ENCODE results near the gene SRGAP3.

The SRGAP3 gene

DNA sequence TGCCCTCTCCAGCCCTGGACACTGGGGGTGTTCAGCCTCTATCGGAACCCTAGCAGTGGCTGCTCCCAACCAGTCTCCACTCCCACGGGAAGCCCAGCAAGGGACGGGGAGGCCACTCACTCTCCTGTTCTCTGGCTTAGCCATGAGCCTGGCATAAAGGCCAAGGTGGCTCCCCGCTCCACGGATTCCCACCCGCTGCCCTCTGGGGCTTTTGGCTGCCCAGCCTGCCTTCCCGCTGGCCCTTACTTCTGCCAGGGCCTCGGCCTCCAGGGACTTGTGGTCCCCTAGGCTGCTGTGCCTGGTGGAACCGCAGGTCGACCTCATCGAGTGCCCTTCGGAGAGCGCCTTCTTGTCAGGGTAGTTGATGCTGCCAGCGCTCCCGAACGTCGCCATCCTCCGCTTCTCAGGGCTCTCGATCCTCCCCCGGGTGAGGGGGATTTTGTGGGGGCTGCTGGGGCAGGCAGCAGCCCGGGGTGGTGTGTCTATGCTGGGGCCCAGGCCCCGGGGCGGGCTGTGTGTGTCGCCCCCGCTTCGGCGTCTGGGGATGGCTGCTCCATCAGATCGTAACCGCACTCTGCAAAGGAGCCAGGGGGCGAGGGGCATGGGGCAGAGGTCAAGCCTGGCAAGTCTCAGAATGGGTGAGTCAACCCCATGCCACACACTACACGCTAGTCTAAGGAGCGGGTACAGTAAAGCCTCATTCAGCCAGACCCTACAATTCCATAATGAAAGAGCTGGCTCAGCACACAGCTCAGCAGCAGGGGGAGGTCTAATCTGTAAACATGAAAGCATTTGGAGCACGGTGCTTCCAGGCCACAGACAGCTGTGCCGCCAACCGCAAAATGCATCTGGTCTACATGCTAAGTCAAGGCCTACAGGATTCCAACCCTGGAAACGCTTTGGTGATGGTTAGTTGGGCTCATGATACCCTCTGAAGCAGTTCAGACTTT lies 258.9 kb downstream of the SRGAP3 start:
- DNase-seq (ENCODE audit: low read depth in 2 of 3, low spot score in 2 of 3), result no peak

DNA sequence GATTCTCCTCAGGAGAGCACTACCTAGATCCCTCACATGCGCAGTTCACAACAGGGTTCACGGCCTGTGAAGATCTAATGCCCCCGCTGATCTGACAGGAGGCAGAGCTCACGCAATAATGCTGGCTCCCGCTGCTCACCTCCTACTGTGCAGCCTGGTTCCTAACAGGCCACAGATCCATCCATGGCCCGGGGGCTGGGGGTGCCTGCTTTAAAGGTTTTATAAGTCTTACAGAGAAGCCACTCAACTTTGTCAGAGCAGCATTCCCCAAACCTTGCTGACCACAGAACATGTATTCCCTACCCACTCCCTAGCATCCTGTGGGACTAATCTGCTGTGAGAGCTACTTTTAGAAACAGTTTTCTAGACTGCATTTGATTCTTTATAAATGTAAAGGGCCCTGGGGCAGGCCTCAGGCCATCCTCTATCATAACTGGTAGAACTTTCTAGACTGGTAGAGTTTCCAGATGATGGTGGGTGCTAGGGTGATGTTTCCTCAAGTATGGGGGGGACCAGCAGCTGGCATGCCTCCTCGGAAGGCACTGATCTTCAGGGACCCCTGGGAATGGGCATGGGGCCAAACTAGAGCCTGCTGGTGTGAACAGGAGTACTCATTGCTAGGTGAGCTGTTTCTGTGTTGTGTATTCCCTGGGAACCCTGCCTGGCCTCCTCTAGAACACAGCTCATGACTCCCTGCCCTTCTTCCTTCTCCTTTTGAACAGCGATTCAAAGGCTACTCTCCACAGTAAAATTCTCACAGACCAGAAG lies 260.5 kb downstream of the SRGAP3 start:
- no peak for DNase-seq (ENCODE audit: low read depth in 2 of 3, low spot score in 2 of 3)

DNA sequence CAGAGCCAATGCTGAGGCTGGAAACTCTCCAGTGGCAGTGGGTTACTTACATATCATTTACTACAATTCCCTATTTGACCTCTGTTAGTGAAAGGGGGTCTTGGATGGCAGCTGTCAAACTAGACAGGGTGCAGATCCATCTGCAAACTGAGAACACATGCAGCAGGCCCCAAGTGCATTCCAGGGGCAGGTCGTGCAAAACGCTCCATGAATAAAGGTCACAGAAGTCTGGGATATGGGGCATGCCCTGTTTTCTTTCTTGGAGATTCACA lies 261.1 kb downstream of the SRGAP3 start:
- no peak for DNase-seq (ENCODE audit: low read depth in 2 of 3, low spot score in 2 of 3)

DNA sequence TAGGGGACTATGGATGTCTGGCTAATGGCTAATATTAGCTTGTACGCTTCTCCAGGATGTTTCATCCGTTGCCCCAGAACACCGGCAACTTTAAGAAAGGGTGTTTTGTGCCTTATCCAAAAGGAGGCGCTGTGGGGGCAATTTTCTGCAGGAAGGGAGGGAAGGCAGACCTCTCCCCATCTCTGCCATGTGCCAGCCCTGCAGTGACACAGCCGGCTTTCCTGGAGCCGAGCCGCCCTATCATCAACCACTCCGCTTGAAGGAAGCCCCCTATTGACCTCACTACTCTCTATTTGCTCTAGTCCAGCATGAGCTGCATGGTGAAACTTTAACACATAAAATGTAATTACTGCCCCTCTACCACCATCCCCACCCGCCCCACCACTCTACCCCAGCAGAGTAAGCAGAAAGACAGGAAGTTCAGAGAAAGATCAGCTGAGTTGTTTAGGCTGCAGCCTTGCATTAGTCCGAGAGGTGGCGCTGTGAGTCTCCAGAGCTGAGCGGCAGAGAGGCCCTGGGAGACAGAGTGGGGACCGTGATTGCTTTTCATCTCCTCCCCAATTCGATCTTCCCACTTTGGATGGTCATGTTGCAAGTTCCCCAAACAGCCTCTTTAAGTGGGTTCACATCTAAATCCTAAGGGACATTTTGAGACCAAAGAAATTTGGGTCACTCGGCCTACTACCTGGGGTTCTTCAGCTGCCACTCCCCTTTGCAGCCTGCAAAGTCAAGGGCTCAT lies 261.6 kb downstream of the SRGAP3 start:
- DNase-seq (ENCODE audit: low read depth in 2 of 3, low spot score in 2 of 3), result peak; percentile 9 to 30 (median 9)

DNA sequence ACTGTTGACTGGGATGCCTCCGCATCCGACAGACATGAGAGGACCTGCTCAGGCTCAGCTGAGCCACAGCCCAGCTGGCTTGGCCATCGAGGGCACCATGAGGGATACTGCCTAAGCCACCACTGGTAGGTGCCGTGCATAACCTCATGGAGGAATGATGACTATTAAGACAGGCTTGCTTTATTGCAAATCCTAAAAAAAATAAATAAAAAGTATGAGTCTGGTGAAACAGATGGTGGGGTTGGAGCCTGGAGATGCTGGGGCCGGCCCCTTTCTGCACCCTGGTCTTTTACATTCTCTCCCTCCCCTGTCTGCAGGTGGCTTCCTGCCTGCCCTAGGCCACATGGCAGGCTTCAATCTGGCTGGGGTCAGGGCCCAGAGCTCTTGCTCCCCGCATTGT lies 262.2 kb downstream of the SRGAP3 start:
- no peak for DNase-seq (ENCODE audit: low read depth in 2 of 3, low spot score in 2 of 3)

DNA sequence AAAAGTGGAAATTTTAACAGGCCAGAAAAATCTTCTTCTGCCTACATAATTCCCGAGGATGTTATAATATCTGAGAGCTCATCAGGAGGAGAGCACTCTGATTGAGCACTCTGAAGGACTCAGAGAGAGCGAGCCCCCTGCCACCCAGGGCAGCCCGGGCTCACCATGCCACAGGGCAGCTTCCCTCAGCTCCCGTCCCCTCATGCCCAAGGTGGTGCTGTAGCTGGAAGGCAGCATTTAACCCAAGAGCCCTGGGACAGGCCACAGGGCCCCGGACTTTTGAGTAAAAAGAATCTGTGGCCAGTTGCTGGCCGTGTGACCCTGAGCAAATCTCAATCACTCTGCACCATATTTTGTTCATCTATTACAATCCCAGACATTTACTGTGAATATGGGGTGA lies 262.7 kb downstream of the SRGAP3 start:
- DNase-seq (ENCODE audit: low read depth in 2 of 3, low spot score in 2 of 3), result no peak

DNA sequence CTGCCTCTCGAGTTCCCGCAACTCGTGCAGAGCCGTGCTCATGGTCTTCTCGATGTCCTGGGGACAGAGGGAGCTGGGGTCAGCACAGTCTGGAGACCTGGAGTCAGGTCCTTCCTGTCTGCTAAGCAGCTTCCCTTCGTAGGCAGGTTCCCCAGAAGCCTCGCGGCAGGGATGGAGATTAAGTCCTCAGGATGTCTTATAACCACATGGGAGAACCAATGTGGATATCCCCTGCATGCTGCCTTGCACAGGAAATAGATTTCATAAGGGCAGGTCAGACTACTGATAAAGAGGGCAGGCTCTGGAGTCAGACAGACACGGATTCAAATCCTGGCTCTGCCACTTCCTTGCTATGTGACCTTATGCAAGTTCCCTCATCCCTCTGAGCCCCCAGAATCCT lies 263.6 kb downstream of the SRGAP3 start:
- DNase-seq (ENCODE audit: low read depth in 2 of 3, low spot score in 2 of 3), result no peak

DNA sequence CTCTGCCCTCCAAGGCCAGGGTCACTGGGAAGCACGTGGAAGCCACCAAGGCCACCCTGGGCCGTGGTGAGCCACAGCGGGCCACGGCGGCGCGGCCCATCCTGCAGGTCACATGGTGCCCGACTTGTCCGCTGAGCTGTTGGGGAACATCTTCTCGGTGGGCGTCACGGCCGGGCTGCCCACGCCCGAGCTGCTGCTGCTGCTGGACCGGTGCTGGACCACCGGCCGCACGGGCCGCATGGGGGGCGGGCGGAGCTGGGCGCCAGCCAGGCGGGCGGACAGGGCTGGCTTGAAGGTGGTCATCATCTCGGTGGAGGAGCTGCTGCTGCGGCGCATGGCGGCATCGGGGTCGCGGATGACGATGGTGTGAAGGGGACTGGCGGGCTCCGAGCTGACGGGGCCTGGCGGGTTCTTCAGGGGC lies 264.0 kb downstream of the SRGAP3 start:
- DNase-seq (ENCODE audit: low read depth in 2 of 3, low spot score in 2 of 3), result no peak

DNA sequence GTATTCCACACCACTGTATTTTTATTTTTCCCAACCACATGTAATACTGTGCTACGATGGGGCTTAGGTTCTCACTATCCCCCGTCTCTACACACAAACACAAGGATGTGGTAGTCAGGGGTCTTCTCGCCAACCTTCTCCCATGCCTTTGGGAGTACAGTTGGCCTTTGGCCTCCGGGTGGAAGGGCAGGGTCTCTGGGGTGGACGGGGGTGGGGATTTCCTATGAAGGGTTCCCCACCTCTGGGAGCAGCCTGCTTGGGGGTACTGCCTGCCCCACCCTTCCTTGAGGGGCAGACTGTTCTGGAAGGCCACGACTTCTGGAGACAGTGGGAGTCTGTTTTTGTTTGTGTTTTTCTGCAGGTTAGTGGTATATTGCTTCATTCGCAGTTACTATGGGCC lies 264.9 kb downstream of the SRGAP3 start:
- no peak for DNase-seq (ENCODE audit: low read depth in 2 of 3, low spot score in 2 of 3)

DNA sequence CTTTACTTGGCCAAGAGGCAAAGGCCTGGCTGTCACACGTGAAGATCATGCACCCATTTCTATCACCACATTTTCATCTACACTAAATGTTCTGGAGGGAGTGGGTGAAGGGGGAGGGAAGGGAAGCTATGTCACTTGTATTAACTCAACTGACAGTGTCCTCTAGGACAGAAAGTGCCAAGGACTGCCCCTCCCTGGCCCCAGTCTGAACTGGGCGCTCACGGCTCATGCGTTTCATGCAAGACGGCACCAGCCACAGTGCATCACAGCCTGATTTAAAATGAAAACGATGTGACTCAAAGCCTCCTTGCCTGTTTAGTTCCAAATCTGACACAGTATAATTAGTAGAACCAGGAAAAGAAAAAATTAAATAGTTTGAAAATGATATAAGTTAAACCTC lies 265.4 kb downstream of the SRGAP3 start:
- no peak for DNase-seq (ENCODE audit: low read depth in 2 of 3, low spot score in 2 of 3)

DNA sequence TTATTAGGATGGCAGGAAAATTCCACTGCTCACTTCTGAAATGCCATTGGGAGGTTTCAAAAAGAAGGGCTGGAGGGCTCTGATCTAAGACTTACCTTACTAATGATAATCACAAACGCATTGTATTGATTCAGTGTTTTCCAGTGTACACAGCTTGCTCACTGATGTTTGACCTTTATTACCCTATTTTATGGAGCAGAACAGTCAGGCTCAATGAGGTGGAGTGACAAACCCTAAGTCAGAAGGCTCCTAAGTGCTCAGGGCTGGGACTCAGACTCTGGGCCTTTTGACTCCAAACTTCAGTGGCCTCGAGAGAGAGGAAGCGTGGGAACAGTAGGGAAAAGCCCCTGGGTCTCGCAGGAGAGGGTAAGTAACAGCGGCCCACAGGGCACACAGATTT lies 265.9 kb downstream of the SRGAP3 start:
- DNase-seq (ENCODE audit: low read depth in 2 of 3, low spot score in 2 of 3), result no peak

DNA sequence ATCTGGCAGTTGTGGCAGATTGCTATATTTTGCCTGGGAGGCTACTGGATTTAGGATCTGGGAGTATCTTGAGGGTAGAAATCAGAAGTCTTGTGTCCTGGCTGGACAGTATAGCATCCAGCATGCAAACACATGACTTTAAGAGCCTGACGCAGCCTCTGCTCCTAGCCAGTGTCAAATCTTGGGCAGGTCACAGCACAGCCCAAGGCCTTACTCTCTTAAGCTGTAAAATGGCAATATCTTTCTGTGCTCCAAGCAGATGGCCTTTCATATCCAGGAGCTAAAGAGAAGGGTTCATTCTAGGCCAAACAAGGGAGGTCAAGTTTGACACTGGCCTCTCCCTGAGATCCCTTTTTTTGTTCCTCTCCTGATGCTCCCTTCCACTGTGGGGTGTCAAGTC lies 266.4 kb downstream of the SRGAP3 start:
- no peak for DNase-seq (ENCODE audit: low read depth in 2 of 3, low spot score in 2 of 3)

DNA sequence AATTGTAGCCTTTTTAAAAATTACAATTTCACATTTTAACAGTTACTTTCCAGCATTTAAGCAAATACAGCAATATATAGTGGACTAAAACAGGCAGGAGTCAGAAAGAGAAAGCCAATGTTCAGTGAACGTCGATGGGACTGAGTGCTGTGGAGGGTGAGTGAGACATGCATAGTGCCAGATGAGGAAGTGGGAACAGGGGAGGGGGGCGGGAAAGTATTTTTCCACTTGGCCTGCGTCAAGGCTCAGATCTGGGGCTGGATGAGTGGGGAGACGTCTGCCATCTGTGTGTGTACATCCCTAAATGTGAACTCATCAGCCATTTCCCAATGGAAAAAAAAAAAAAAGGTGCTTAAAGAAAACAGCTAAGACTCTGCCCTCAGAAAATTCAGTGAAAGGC lies 266.9 kb downstream of the SRGAP3 start:
- no peak for DNase-seq (ENCODE audit: low read depth in 2 of 3, low spot score in 2 of 3)

DNA sequence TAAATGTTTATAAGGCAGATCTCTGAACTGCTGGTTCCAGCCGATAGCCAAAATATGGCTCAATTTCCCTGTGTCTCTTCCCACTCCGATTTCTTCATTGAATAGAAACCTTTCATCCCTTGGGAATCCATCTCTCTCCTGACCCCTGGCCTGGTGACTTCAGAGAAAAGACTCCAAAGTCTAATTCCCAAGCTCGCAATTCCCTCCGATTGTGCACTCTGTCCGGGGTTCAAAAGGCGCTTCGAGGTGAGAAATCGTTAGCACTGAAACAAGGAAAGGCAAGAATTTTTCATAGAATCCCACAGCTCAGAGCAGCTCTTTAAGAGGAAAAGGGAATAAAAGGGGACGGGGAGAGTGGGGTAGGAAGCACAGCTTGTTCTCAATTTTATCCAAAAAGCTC lies 267.7 kb downstream of the SRGAP3 start:
- DNase-seq (ENCODE audit: low read depth in 2 of 3, low spot score in 2 of 3), result no peak

DNA sequence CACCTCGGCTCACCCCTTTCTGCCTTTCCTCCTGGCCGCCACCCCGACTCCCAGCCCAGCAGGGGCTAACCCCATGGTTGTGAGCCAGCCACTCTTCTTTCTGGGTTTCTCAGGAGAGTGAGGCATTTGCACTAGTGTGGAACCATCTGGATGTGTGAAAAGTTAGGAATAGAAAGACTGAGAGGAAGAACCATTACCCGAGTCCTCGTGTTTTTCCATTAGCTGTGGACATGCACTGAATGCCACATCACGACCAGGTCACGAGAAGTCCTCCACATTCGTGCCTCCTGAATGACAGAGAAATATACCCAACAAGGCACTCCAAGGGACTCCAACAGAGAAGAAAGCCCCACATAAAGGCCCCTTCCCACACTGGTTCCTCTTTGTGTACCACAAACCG lies 268.1 kb downstream of the SRGAP3 start:
- DNase-seq (ENCODE audit: low read depth in 2 of 3, low spot score in 2 of 3), result no peak

DNA sequence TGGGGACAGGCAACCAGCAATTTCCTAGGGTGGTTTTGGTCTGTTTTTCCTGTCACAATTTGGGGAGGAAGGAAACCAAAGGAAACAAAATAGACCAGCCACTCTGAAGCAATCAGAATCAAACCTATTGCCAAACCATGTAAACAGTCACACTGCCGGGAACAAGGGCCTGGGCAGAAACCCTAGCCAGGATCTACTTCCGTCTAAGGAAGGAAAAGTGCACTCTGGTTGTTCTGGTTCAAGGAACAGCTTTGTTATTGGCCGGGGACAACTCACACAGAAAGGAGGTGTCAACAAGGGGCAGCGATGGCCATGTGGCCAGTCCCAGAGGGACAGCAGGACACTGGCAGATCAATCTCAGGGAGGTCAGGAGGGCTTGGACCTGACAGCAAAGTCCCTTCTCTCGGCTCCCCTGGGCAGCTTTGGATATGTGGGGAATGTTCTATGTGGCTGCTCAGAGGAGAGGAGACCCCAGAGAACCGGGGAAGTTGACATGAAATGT lies 268.6 kb downstream of the SRGAP3 start:
- no peak for DNase-seq (ENCODE audit: low read depth in 2 of 3, low spot score in 2 of 3)

DNA sequence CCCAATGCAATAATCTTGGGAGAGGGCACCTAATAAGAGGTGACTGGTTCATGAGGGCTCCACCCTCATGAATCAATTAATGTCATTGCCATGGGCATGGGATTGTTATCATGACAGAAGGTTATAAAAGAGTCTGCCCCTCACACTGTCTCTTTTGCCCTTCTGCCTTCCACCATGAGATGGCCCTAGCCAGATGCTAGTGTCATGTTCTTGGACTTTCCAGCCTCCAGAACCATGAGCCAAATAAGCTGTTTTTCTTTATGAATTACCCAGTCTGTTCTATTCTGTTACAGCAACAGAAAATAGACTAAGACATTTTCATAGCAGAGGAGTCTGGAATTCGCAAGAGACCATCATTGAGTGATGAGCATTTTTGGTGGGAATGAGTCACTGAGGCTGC lies 270.2 kb downstream of the SRGAP3 start:
- no peak for DNase-seq (ENCODE audit: low read depth in 2 of 3, low spot score in 2 of 3)

DNA sequence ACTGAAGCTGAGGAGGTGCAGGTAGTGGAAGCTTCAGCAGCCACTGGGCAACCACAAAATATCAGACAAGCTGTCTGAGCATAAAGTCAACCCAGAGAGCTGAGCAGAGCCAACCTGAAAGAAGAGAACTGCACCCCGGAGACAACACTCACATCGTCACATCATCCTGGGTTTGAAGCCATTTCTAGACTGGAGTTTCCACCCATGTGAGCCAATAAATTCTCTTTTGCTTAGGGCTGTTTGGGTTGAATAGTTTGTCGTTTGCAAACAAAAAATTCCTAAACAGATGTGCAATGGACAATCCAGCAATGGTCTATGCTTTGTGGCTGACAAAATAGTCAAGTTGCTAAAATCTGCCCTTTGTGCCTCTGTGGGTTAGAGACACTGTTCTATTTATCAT lies 270.9 kb downstream of the SRGAP3 start:
- no peak for DNase-seq (ENCODE audit: low read depth in 2 of 3, low spot score in 2 of 3)

DNA sequence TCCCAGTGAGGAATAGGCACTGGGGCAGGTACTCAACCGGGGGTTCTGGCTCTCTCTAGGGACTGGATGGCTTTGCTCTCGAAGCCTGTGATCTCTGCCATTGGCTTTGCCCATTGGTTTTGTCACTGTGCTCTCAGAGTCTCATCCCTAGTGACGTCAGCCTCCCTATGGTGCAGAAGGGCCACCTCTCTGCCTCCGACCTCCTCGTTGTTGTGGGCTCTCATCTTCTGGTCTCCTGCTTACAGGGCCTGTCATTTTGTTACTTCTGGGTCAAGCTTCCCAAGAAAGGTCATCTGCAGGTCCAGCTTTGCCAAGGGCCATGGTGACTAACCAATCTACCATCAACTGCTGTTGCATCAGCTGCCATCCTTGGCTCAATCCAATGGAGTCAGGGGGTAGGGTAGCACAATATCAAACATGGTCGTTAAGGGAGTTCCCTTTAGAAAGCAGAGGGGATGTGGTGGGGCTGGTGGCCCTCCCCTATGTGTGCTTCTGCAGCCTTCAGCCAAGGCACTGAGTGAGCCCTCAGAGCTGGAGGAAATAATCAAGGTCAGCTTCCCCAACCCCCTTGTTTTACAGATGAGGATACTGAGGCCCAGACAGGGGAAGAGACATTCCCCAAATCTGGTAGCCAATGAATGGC lies 272.8 kb downstream of the SRGAP3 start:
- no peak for DNase-seq (ENCODE audit: low read depth in 2 of 3, low spot score in 2 of 3)

DNA sequence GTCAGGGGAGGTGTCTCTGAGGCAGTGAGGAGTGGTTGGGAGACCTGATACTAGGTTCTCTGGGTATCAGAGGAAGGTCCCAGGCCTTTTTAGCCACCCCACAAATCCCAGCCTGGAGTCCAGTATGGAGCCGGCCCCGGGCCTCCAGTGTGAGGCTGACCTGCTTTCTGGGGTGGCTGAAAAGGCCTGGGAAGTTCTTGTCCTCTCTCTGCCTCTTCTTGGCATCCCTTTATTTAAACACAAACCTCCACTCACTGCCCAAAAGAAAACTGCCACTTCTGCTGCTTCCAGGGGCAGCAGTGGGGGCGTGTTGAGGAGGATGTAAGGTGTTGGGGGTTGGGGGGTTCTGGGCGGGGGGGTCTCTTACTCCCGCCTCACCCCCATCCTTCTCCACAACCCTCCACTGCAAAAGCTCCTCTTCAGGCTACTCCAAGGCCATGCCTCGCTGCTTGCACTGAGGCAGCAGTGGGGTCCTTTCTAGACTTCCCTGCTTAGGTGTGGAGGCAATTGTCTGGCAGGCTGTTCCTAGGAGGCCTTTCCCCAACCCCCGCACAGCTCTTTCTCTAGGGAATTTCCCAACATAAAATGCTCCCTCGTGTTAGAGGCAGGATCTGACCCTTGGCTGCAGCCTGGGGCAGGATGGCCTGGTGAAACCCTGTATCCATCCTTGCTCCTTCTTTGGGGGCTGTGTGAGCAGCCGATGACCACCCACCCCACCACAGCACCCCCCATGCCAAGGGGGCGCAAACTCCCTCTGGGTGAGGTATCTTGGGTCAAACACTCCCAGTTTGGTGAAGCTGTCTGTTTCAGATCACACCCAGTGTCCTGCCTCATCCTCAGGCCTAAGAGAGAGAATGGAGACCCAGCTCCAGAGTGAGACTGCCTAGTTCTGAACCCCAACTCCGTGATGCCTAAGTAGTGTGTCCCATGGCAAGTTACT lies 274.1 kb downstream of the SRGAP3 start:
- DNase-seq (ENCODE audit: low read depth in 2 of 3, low spot score in 2 of 3), result no peak

All from activated CD8-positive, alpha-beta memory T cell treated with anti-CD3 and anti-CD28 coated beads for 48 hours (primary cell).